Prostate gland (tissue), 2 donors: ENCODE results near the gene YBX1. TPM values are rescaled to one million over a fixed set of nuclear protein-coding genes. Genes with fewer than 3 reads are reported as not detected.
A peak's percentile ranks its signal among the peaks of the same experiment; 100 is the strongest.
"Not testable (repeated sequence)": the region's sequence is repeated elsewhere in the genome, so short reads cannot be mapped to it uniquely, and the experiment has no call there.

Experiments used
- DNase-seq: peaks from one replicate; pipeline ENCODE4 v3.0.0-alpha.2; 2019; ENCODE audit warnings: low spot score
- H3K27ac ChIP-seq, 2 donors: fragments of 200-600 bp; sonication (generic); 2 replicates each; pipeline ENCODE4 v1.5.1; 2017 to 2019
- H3K27me3 ChIP-seq: fragments of 200-600 bp; sonication (generic); replicated peaks from 2 replicates; pipeline ENCODE4 v1.5.1; 2019; ENCODE audit not compliant: insufficient read depth
- H3K36me3 ChIP-seq, 2 donors: fragments of 200-600 bp; sonication (generic); 1 replicate in 1 of 2; 2 replicates in 1 of 2; pipeline versions ENCODE4 v1.5.1 to v1.8.1; 2017 to 2019
- H3K4me1 ChIP-seq: fragments of 200-600 bp; sonication (generic); replicated peaks from 2 replicates; pipeline ENCODE4 v1.5.1; 2019
- H3K4me3 ChIP-seq, 2 donors: fragments of 200-600 bp; sonication (generic); 2 replicates each; pipeline ENCODE4 v1.5.1; 2017 to 2019
- H3K9me3 ChIP-seq: fragments of 200-600 bp; sonication (generic); 2 replicates; pipeline ENCODE4 v1.5.1; 2017
- POLR2A ChIP-seq: fragments of 450-650 bp; IDR thresholded peaks from one replicate; pipeline ENCODE4 v1.6.1; 2016; ENCODE audit warnings: antibody characterized with exemption, mild to moderate bottlenecking
- POLR2AphosphoS5 ChIP-seq: sonication (generic); formaldehyde crosslinking; IDR thresholded peaks from one replicate; pipeline ENCODE4 v1.6.1; 2017; ENCODE audit warnings: antibody characterized with exemption
- WGBS: methylation state at CpG from one replicate; pipeline ENCODE4 v1.1.5; 2018; 5-methylcytosine and 5-hydroxymethylcytosine counted together
- intact Hi-C: fragments of 100-400 bp; cut with DNase I; formaldehyde crosslinking; loops from one replicate; pipeline ENCODE4 v1.14.2; 2022
- total RNA-seq, 2 donors: library from RNA; depleted of rRNA; stranded (reverse); fragments of >200 nt; gene quantifications; one replicate each; pipeline ENCODE4 v1.1.0, GENCODE V29; 2016
- TF ChIP-seq, protein P1 (sequence below), 4 experiments: fragments of 200-600 bp in 2 of 4; fragments of 450-650 bp in 2 of 4; sonication (generic) in 2 of 4; IDR thresholded peaks; 1 replicate in 3 of 4; 2 replicates in 1 of 4; pipeline ENCODE4 v1.5.1; 2016 to 2019; ENCODE audit warnings: antibody characterized with exemption in 4 of 4, mild to moderate bottlenecking in 2 of 4, moderate library complexity in 2 of 4

YBX1 gene
- total RNA-seq, 2 donors from 2014 or later, result 325 to 406 TPM

DNA sequence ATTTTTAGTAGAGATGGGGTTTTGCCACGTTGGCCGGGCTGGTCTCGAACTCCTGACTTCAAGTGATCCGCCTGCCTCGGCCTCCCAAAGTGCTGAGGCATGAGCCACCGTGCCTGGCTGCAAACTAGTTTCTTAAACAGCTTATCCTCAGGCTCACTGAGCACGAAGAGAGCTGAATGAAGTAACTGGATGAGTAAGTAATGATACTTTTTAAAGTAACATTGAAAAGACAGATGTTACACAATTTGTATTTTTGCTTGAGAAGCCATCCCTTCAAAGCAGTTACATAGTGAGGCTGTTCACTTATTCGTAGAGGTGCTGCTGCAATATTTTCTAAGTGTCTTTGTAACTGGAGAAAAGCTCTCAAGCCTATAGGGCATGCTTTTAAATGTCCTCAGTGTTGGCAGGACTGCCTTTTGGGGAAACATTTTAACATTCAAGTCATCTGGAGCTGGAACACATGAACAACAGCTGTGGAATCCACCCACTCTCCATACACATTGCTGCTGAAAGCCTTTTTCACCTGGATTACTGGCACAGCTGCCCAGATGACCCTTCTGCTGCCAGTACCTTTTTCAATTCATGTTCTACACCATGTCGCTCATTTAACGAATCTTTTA, 2.7 kb upstream of the YBX1 start:
- H3K27me3 ChIP-seq, result no peaks in the 10 kb centered on the region
- no peaks in the 10 kb centered on the region for H3K36me3 ChIP-seq
- H3K4me1 ChIP-seq, result peaks cover 2% of the 10 kb centered on the region
- H3K27ac ChIP-seq, result no peak overlapping the region
- TF ChIP-seq POLR2AphosphoS5, result no peak
- TF ChIP-seq, protein P1, sequence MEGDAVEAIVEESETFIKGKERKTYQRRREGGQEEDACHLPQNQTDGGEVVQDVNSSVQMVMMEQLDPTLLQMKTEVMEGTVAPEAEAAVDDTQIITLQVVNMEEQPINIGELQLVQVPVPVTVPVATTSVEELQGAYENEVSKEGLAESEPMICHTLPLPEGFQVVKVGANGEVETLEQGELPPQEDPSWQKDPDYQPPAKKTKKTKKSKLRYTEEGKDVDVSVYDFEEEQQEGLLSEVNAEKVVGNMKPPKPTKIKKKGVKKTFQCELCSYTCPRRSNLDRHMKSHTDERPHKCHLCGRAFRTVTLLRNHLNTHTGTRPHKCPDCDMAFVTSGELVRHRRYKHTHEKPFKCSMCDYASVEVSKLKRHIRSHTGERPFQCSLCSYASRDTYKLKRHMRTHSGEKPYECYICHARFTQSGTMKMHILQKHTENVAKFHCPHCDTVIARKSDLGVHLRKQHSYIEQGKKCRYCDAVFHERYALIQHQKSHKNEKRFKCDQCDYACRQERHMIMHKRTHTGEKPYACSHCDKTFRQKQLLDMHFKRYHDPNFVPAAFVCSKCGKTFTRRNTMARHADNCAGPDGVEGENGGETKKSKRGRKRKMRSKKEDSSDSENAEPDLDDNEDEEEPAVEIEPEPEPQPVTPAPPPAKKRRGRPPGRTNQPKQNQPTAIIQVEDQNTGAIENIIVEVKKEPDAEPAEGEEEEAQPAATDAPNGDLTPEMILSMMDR (IDR thresholded peaks at IDR 0.05), result no peak
- no peak for TF ChIP-seq POLR2A
- WGBS, result 90% methylated on average over 10 of the region's 10 CpGs
- H3K9me3 ChIP-seq, result no peaks in the 10 kb centered on the region
- no peak for DNase-seq
- no peak overlapping the region for H3K4me3 ChIP-seq
- intact Hi-C loops, result no loop called here

DNA sequence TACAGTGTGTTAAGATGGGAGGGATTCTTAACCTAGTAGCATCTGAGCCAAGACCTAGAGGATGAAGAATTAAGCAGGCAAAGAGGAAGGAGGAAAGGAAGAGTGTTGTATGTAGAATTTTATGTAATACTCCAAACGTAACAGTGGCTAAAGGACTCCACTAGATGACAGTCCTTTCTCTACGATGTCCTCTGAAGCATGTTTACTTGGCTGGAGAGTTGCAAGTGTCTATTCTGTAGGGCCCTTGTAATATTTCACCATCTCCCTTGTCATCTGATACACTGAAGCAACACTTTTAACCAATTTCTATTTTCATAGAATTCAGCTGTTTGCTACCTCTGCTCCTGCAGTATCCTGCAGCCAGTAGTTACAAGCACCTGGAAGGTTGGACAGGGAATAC, 2.2 kb upstream of the YBX1 start:
- peaks cover 2% of the 10 kb centered on the region for H3K4me1 ChIP-seq
- intact Hi-C loops, result loop anchor here (10.0 kb wide), 1 partner anchor 165 kb away; the partner anchor contains the start of gene ZNF691
- WGBS, result 76% methylated on average over 2 of the region's 2 CpGs
- no peaks in the 10 kb centered on the region for H3K9me3 ChIP-seq
- no peak overlapping the region for H3K27ac ChIP-seq
- DNase-seq, result no peak
- no peak overlapping the region for H3K4me3 ChIP-seq
- TF ChIP-seq, protein P1 (IDR thresholded peaks at IDR 0.05), result no peak
- TF ChIP-seq POLR2AphosphoS5 (no peak), POLR2A (no peak)
- H3K36me3 ChIP-seq, result no peaks in the 10 kb centered on the region
- no peaks in the 10 kb centered on the region for H3K27me3 ChIP-seq

DNA sequence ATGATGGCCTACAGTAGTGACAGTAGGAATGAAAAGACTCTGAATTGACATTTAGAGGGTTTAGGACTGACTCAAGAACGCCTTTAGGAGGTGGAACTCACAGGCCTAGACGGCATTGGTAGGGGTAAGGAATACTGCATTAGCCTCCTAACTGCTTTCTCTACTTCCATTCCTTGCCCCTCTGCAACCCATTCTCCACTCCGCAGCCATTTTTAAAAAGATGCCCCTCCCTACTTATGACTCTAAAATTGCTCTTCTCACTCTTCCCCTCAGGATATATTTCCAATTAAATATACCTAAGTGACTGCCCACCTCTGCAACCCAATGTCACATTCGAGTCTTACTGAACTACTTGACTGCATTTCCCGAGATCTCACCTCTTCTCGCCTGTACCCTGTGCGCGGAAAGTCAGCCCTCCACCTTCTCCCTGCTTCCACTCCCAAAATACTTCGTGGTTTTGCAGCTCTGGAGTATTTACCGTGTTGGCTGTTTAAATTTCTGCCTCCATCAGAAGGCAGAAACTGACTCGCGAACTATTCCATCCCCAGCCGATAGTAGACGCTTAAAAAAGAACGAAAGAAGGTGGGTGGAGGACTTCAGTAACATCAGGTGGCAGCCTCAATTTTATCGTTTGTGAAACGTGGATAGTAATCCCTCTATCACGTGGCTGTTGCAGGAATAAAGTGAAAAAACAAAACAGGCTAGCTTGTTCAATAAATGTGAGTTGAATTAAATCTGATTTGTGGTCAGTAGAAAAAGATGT, 1.1 kb upstream of the YBX1 start:
- Histone ChIP-seq H3K27me3 (no peaks in the 10 kb centered on the region), H3K4me1 (peaks cover 8% of the 10 kb centered on the region), H3K4me3 (peak overlapping the region; percentile 84 to 89), H3K36me3 (no peaks in the 10 kb centered on the region), H3K9me3 (no peaks in the 10 kb centered on the region), H3K27ac (peak overlapping the region; percentile 75 to 94)
- intact Hi-C loops, result loop anchor here (10.0 kb wide), 1 partner anchor 164 kb away; the partner anchor contains the start of gene ZNF691
- 4% methylated on average over 18 of the region's 18 CpGs for WGBS
- DNase-seq, result no peak
- TF ChIP-seq, protein P1 (IDR thresholded peaks at IDR 0.05), result peak in 1 of 4 experiments; percentile 10
- no peak for TF ChIP-seq POLR2AphosphoS5

DNA sequence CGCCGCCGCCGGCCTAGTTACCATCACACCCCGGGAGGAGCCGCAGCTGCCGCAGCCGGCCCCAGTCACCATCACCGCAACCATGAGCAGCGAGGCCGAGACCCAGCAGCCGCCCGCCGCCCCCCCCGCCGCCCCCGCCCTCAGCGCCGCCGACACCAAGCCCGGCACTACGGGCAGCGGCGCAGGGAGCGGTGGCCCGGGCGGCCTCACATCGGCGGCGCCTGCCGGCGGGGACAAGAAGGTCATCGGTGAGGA, 193 bp downstream of the YBX1 start:
- not testable (repeated sequence) for H3K9me3 ChIP-seq, DNase-seq, H3K4me1 ChIP-seq, H3K27me3 ChIP-seq, H3K36me3 ChIP-seq
- WGBS, result 0% methylated on average over 1 of the region's 33 CpGs
- H3K4me3 ChIP-seq, result peak overlapping the region; percentile 84 to 89
- peak overlapping the region; percentile 75 to 94 for H3K27ac ChIP-seq
- intact Hi-C loops, result loop anchor here (2.0 to 10.0 kb wide), 3 partner anchors 24 to 162 kb away; partner anchors contain the start of genes C1orf50, P3H1, PPIH and ZNF691

DNA sequence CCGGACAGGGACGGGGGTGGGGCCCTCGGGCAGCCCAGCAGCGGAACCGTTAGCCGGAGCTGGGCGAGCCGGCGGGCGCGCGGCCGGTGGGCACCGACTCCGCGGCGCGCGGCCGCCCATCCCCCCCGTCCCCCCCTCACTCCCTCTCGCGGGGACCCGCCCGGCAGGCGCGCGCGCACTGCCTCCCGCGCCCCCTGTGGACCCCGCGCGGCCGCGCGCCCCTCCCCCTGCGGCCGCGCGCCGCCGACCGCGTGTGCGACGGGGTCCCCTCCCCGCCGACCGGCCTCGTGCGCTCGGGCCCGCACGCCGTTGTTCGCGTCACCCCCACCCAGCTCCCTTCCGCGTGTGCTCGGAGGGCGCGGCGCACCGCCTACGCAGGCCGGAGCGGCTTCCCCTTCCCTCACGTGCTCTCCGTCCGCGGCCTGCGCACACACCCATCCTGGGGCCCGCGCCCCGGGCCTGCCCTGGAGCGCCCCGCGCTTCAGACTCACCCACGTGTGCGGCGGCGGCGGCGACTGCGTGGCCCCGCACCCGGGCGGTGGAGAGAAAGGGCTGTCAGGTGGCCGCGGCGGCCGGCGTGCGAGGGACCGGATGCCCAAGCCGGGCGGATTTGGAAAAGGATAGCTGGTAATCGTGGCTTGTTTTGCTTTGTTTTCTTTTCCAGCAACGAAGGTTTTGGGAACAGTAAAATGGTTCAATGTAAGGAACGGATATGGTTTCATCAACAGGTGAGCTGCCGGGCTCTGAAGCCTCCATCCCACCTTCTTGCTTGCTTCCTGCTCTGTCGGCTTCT, 717 bp downstream of the YBX1 start:
- under 1% methylated on average over 43 of the region's 103 CpGs for WGBS
- intact Hi-C loops, result loop anchor here (2.0 to 10.0 kb wide), 3 partner anchors 24 to 162 kb away; partner anchors contain the start of genes C1orf50, P3H1, PPIH and ZNF691
- peaks cover 8% of the 10 kb centered on the region for H3K4me1 ChIP-seq

More for the DNA sequence above, 717 bp downstream of the YBX1 start:
- H3K36me3 ChIP-seq, result no peaks in the 10 kb centered on the region
- no peaks in the 10 kb centered on the region for H3K9me3 ChIP-seq
- no peaks in the 10 kb centered on the region for H3K27me3 ChIP-seq
- DNase-seq, result peak; percentile 58
- peak overlapping the region; percentile 75 to 94 for H3K27ac ChIP-seq
- TF ChIP-seq, protein P1 (IDR thresholded peaks at IDR 0.05), result no peak
- TF ChIP-seq POLR2A, result peak; percentile 28
- H3K4me3 ChIP-seq, result peak overlapping the region; percentile 84 to 89
